K562 (cell line): ENCODE measurements around the gene KRT77. TPM values are rescaled to one million over a fixed set of nuclear protein-coding genes. Genes with fewer than 3 reads are reported as not detected.

Source experiments
- ATAC-seq: fragments of 200-7000 bp; cut with Tn5 transposase; 3 replicates; pipeline ENCODE4 v1.9.1; 2020; ENCODE audit warnings: moderate library complexity
- BruUV-seq: library from RNA; stranded (reverse); fragments of 400-500 nt; replicated peaks from 2 replicates; lab custom pipeline; 2021; lab: Mats Ljungman, UMichigan
- CTCF ChIA-PET: fragments of 300-600 bp; formaldehyde crosslinking; extraction: SDS; loops from one replicate; lab custom pipeline; 2021; ENCODE audit warnings: low intra/inter-chr PET ratio; lab: Yijun Ruan, JAX
- POLR2A ChIA-PET: fragments of 300-600, 350-650 bp; sonication (Branson Sonifier 250); formaldehyde crosslinking; extraction: SDS; loops from one replicate; lab custom pipeline; 2021; ENCODE audit warnings: antibody characterized with exemption, inconsistent platforms; lab: Yijun Ruan, JAX
- DNase-seq, 4 experiments: peaks; one replicate each; pipeline versions ENCODE4 v3.0.0 to v3.0.0-alpha.2; 2011 to 2018; ENCODE audit warnings: low spot score in 3 of 4, mixed read lengths in 3 of 4; ENCODE audit errors: extremely low read depth in 1 of 4
- FAIRE-seq: peaks from 2 replicates; lab custom pipeline; 2011; peaks lifted over from hg19 to GRCh38; lab: Jason Lieb, UNC
- H2AFZ ChIP-seq: 2 replicates; pipeline ENCODE4 v1.6.0; 2011; ENCODE audit warnings: low read depth, low read length, control low read depth, inconsistent platforms
- H3K27ac ChIP-seq: fragments of 200-600 bp; 3 replicates; pipeline ENCODE4 v1.8.0; 2011; ENCODE audit warnings: low read depth, mild to moderate bottlenecking, control low read depth, inconsistent platforms, low read length, moderate library complexity, mixed read lengths; ENCODE audit errors: extremely low read depth
- H3K27me3 ChIP-seq, 2 experiments: fragments of 300-600 bp in 1 of 2; 2 replicates in 1 of 2; 3 replicates in 1 of 2; pipeline versions ENCODE4 v1.6.0 to v1.8.0; 2011; ENCODE audit warnings: inconsistent platforms in 2 of 2, low read length in 2 of 2, mild to moderate bottlenecking in 1 of 2, mixed read lengths in 1 of 2, moderate library complexity in 1 of 2; ENCODE audit not compliant: control insufficient read depth in 2 of 2, insufficient read depth in 2 of 2
- H3K36me3 ChIP-seq: fragments of 300-600 bp; 3 replicates; pipeline ENCODE4 v1.8.0; 2011; ENCODE audit warnings: mild to moderate bottlenecking, low read length, inconsistent platforms; ENCODE audit not compliant: control insufficient read depth, insufficient read depth
- H3K4me1 ChIP-seq, 2 experiments: fragments of 200-600 bp in 1 of 2; replicated peaks in 1 of 2; 2 replicates in 1 of 2; 3 replicates in 1 of 2; pipeline versions ENCODE4 v1.5.1 to v1.8.0; 2011; ENCODE audit warnings: inconsistent platforms in 2 of 2, low read length in 2 of 2, mild to moderate bottlenecking in 1 of 2, mixed read lengths in 1 of 2, moderate library complexity in 1 of 2; ENCODE audit not compliant: control insufficient read depth in 2 of 2, insufficient read depth in 2 of 2
- H3K4me2 ChIP-seq: 2 replicates; pipeline ENCODE4 v1.6.1; 2011; ENCODE audit warnings: low read length, control low read depth, inconsistent platforms, mixed read lengths; ENCODE audit not compliant: insufficient read depth
- H3K4me3 ChIP-seq: fragments of 200-600 bp; sonication (generic), shearing (Covaris generic); 2 replicates; pipeline ENCODE4 v1.5.1; 2016; ENCODE audit warnings: control low read depth, inconsistent platforms
- H3K79me2 ChIP-seq: fragments of 200-600 bp; 3 replicates; pipeline ENCODE4 v1.8.0; 2011; ENCODE audit warnings: low read length, inconsistent platforms; ENCODE audit not compliant: control insufficient read depth, insufficient read depth
- H3K9ac ChIP-seq, 2 experiments: 2 replicates each; pipeline versions ENCODE4 v1.6.0 to v1.6.1; 2011; ENCODE audit warnings: low read depth in 2 of 2, low read length in 2 of 2, control low read depth in 1 of 2, inconsistent platforms in 1 of 2, mild to moderate bottlenecking in 1 of 2, mixed read lengths in 1 of 2; ENCODE audit not compliant: insufficient read depth in 1 of 2
- H3K9me1 ChIP-seq: one replicate; pipeline ENCODE4 v1.6.0; 2011; ENCODE audit warnings: inconsistent platforms, mild to moderate bottlenecking, low read length, moderate library complexity; ENCODE audit not compliant: control insufficient read depth, insufficient read depth
- H3K9me3 ChIP-seq: replicated peaks from 2 replicates; pipeline ENCODE4 v1.5.1; 2011; ENCODE audit warnings: low read depth, low read length, inconsistent platforms; ENCODE audit not compliant: control insufficient read depth, insufficient read depth
- H4K20me1 ChIP-seq: replicated peaks from 2 replicates; pipeline ENCODE4 v1.6.1; 2011; ENCODE audit warnings: low read length, inconsistent platforms, mixed read lengths; ENCODE audit not compliant: control insufficient read depth, insufficient read depth
- CREB1 ChIP-seq, 2 experiments: sonication (generic) in 1 of 2; formaldehyde crosslinking in 1 of 2; IDR thresholded peaks; 2 replicates each; pipeline versions ENCODE4 v1.6.1 to v1.8.0; 2012 to 2022; ENCODE audit warnings: inconsistent platforms in 1 of 2, mild to moderate bottlenecking in 1 of 2, missing genetic modification reagents in 1 of 2, moderate library complexity in 1 of 2
- GTF2A2 ChIP-seq: IDR thresholded peaks from 2 replicates; pipeline ENCODE4 v1.6.1; 2016; ENCODE audit warnings: mild to moderate bottlenecking, missing genetic modification characterization, missing compliant biosample characterization
- KDM4B ChIP-seq, 2 experiments: fragments of 450-650 bp in 1 of 2; sonication (generic) in 1 of 2; IDR thresholded peaks; 2 replicates each; pipeline ENCODE4 v1.6.1; 2016 to 2017; ENCODE audit warnings: borderline replicate concordance in 2 of 2, antibody characterized with exemption in 1 of 2, low read depth in 1 of 2, mild to moderate bottlenecking in 1 of 2
- NFE2L1 ChIP-seq: fragments of 450-650 bp; IDR thresholded peaks from 2 replicates; pipeline ENCODE4 v1.6.1; 2016; ENCODE audit warnings: missing genetic modification characterization, low read depth, mild to moderate bottlenecking, missing compliant biosample characterization, moderate library complexity, borderline replicate concordance
- RUNX1 ChIP-seq: sonication (generic); IDR thresholded peaks from 2 replicates; pipeline ENCODE4 v1.6.1; 2016; ENCODE audit warnings: antibody characterized with exemption, low read depth
- SMARCA5 ChIP-seq: fragments of 450-650 bp; IDR thresholded peaks from 2 replicates; pipeline ENCODE4 v1.6.1; 2016
- SMARCC2 ChIP-seq: fragments of 450-650 bp; IDR thresholded peaks from 2 replicates; pipeline ENCODE4 v1.6.1; 2017; ENCODE audit warnings: antibody characterized with exemption, moderate library complexity, mild to moderate bottlenecking, low read depth
- STAG1 ChIP-seq: sonication (generic); formaldehyde crosslinking; IDR thresholded peaks from 2 replicates; pipeline ENCODE4 v1.5.0; 2020; ENCODE audit warnings: missing genetic modification reagents, borderline replicate concordance
- WGBS: fragments of 100-300 bp; shearing (Covaris generic); methylation state at CpG from one replicate; pipeline ENCODE4 v1.1.6; 2016; ENCODE audit warnings: low coverage, mixed read lengths; ENCODE audit not compliant: insufficient coverage; ENCODE audit errors: missing lambda C conversion rate; 5-methylcytosine and 5-hydroxymethylcytosine counted together
- in situ Hi-C: fragments of 300-500 bp; cut with MboI; formaldehyde crosslinking; loops from 4 replicates; pipeline ENCODE4 v1.15.0; 2018; ENCODE audit warnings: inconsistent platforms, mixed read lengths
- intact Hi-C: fragments of 100-400 bp; cut with micrococcal nuclease; formaldehyde crosslinking; loops from 2 replicates; pipeline ENCODE4 v1.14.2; 2022
- polyA plus RNA-seq, 8 experiments: library from polyadenylated mRNA; depleted of rRNA in 4 of 8; stranded (reverse) in 5 of 8; unstranded in 3 of 8; fragments of >200 nt; fragmentation: Nextera tagmentation in 2 of 8; fragmentation: Illumina TruSeq in 1 of 8; extraction: Ambion mirVana in 2 of 8; extraction: Trizol in 1 of 8; gene quantifications; 2 replicates each; pipeline versions ENCODE4 v1.2.1 to v1.2.3, GENCODE V29; 2011 to 2014; ENCODE audit warnings: inconsistent platforms in 1 of 8, missing spikeins in 1 of 8
- total RNA-seq, 7 experiments: library from RNA; depleted of rRNA in 6 of 7; stranded (reverse); fragments of >200 nt in 6 of 7; fragmentation: Illumina TruSeq in 2 of 7; extraction: Trizol in 2 of 7; gene quantifications; 2 replicates each; pipeline versions ENCODE4 v1.2.1 to v1.2.3, GENCODE V29; 2011 to 2021; ENCODE audit warnings: low replicate concordance in 1 of 7
- TF ChIP-seq, protein P1 (sequence below): fragments of 450-650 bp; IDR thresholded peaks from 2 replicates; pipeline ENCODE4 v1.6.1; 2017; ENCODE audit warnings: antibody characterized with exemption

Gene KRT77
- total and polyA plus RNA-seq, 9 of the 15 experiments (the other 6 are each of a cell fraction or from before 2014, with no cell fraction given) = not detected

DNA sequence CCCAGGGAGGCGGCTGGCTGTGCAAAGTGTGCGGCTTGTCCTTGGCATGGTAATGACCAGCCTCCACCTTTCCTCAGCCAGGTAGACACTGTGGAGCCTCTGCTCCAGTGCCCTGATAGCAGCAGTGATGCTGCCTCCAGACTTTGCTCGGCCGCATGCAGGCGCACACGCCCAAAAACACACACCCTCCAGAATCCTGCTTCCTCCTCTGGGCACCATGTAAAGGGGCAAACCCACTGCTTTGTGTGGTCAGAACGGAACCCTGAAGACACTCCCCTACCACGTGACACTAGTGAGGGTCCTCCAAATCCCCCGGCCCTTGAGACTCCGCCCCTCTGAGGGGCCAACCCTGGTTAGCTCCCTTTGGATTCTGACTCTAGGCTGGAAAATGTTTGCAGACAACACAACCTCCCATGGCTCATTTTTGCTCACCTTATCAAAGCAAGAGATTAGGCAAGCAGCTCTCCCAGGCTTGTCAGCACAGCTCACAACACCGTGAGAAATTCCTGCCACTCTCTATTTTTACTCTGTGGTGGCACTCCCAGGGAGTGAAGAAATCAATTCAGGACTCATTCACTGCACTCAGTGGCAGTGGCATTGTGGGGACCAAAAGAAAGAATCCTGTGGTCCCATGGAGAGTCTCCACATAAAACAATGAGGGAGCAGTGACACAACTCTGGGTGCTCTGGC is 4.5 kb downstream of the KRT77 start:
- 0 out of 5 replicates have a peak, but pooled peaks cover 0 to 3% of the 10 kb centered on the region in 2 experiments for H3K4me1 ChIP-seq
- H3K27me3 ChIP-seq = peaks cover 19 to 77% of the 10 kb centered on the region in 2 experiments; a peak in 4 of 5 replicates
- H3K9me1 ChIP-seq = no peaks in the 10 kb centered on the region
- CTCF ChIA-PET = no interaction called here
- DNase-seq = no peak
- no peak overlapping the region for H3K4me2 ChIP-seq
- H3K27ac ChIP-seq = no peak overlapping the region
- 5% methylated on average over 11 of the region's 11 CpGs for WGBS
- no peak for FAIRE-seq
- no peaks in the 10 kb centered on the region for H3K36me3 ChIP-seq
- no peak overlapping the region; a peak in 1 of 4 replicates for H3K9ac ChIP-seq
- 0 out of 2 replicates have a peak, but pooled peaks cover 5% of the 10 kb centered on the region for H4K20me1 ChIP-seq
- intact Hi-C loops = loop anchor here (10.0 kb wide), 2 partner anchors 114 to 176 kb away; no protein-coding TSS in a partner anchor
- no peak for ATAC-seq
- no peaks in the 10 kb centered on the region for H3K9me3 ChIP-seq
- no peak for TF ChIP-seq STAG1 (CRISPR knock-in tag)
- no peak for TF ChIP-seq KDM4B (IDR thresholded peaks at IDR 0.05; ENCODE audit: borderline replicate concordance in 2 of 2, low read depth in 1 of 2)
- TF ChIP-seq, protein P1, sequence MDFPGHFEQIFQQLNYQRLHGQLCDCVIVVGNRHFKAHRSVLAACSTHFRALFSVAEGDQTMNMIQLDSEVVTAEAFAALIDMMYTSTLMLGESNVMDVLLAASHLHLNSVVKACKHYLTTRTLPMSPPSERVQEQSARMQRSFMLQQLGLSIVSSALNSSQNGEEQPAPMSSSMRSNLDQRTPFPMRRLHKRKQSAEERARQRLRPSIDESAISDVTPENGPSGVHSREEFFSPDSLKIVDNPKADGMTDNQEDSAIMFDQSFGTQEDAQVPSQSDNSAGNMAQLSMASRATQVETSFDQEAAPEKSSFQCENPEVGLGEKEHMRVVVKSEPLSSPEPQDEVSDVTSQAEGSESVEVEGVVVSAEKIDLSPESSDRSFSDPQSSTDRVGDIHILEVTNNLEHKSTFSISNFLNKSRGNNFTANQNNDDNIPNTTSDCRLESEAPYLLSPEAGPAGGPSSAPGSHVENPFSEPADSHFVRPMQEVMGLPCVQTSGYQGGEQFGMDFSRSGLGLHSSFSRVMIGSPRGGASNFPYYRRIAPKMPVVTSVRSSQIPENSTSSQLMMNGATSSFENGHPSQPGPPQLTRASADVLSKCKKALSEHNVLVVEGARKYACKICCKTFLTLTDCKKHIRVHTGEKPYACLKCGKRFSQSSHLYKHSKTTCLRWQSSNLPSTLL = no peak
- TF ChIP-seq SMARCA5 = no peak
- TF ChIP-seq SMARCC2 = no peak
- TF ChIP-seq CREB1 (IDR thresholded peaks at IDR 0.05) = no peak
- TF ChIP-seq CREB1 (CRISPR knock-in tag; IDR thresholded peaks at IDR 0.05) = no peak
- no peak for TF ChIP-seq NFE2L1
- TF ChIP-seq RUNX1 = no peak
- no peak for TF ChIP-seq GTF2A2
- TF ChIP-seq, all 486 proteins: peak for 0
- POLR2A ChIA-PET = interaction anchor here (0.7 kb wide), 1 partner anchor 22 kb away, joined by 3 read pairs; no protein-coding TSS in a partner anchor
- in situ Hi-C loops = no loop called here
- no peaks in the 10 kb centered on the region for H3K79me2 ChIP-seq
- no peak overlapping the region for H2AFZ ChIP-seq
- BruUV-seq = no TSS peak
- H3K4me3 ChIP-seq = no peak overlapping the region
